K562 treated with DMSO at 1 percent for 24 hours (cell line): ENCODE results near the gene MFAP3. TPM values are rescaled to one million over a fixed set of nuclear protein-coding genes. Genes with fewer than 3 reads are reported as not detected.

Experiments used
- total RNA-seq: library from RNA; unstranded; fragments of 300-600 nt; gene quantifications from 2 replicates; pipeline ENCODE4 v1.2.3, GENCODE V29; 2022; ENCODE audit warnings: low read depth; ENCODE audit not compliant: insufficient read depth

MFAP3 gene
- total RNA-seq, result 13.4 and 18.2 TPM in 2 replicates

DNA sequence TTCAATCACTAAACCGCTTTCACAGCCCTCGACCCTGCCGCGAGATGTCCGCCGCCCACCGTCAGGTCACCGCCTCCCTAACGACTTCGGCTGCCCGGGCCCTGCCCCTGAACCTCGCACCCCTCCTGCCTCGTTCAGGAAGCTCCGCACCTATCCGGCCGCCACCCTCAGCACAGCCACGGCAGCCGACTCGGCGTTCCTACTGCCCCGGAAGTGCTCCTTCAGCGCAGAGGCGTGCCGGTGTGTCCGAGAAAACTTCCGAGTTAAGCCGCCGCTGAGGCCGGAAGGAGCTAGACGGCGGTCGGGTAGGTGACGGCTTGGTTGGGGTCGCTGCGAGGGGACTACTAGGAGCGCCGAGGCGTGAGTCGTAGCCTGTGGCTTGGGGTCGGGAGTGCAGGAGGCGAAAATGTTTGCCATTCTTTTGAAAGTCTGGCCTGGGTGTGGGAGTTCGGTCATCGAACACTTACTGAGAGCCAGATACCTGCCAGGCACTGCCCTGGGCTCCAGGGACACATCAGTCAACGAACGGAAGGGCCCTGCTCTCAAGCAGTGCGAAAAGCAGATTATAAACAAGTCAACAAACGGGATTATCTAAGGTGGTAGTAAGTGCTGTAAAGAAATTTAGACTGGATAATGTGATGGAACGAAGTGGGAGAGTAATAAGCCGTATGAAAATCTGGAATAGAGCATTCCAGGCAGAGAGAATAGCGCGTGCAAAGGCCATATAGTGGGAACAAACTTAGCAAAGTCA lies at the start of gene MFAP3, which contains the start of gene FAM114A2:
Gene MFAP3 (plus strand): TSS at position 261 of the 751 bp plus-strand sequence. CDS start 10,756 bp downstream, outside the sequence.
Gene FAM114A2 (minus strand): TSS at position 204 of the 751 bp plus-strand sequence. CDS start 3,957 bp downstream, outside the sequence.

Other genes starting within 250 kb of the MFAP3 start
- gene FAM114A2, start 57 bp upstream of the MFAP3 start, total RNA-seq, result 13.1 and 20.3 TPM in 2 replicates
- gene GALNT10, start 151.8 kb downstream of the MFAP3 start, total RNA-seq, result 16.4 and 17.4 TPM in 2 replicates